ENCODE data around the gene MRPL55. TPM values are rescaled to one million over a fixed set of nuclear protein-coding genes. Genes with fewer than 3 reads are reported as not detected.
A peak's percentile ranks its signal among the peaks of the same experiment; 100 is the strongest.

The MRPL55 gene
- total and polyA plus RNA-seq, 2 of the 13 experiments (the other 11 are each of a cell fraction or from before 2014, with no cell fraction given) = 58.6 to 92.9 TPM

GRCh38 chr1:228118040-228118439 is 8.9 kb upstream of the MRPL55 start:
- Histone ChIP-seq H3K27me3 (ENCODE audit: control insufficient read depth in 1 of 2, insufficient read depth in 2 of 2, low read length in 2 of 2) (no peaks in the 10 kb centered on the region), H3K79me2 (ENCODE audit: insufficient read depth, low read length) (no peaks in the 10 kb centered on the region), H3K4me3 (replicated peaks in 1 of 3; ENCODE audit: insufficient read depth in 1 of 3, low read depth in 2 of 3, low read length in 3 of 3) (no peak overlapping the region), H3K9ac (ENCODE audit: insufficient read depth, low read depth, low read length) (no peak overlapping the region), H3K4me2 (ENCODE audit: low read depth, low read length) (no peak overlapping the region), H3K9me3 (ENCODE audit: low read length) (peaks cover 21% of the 10 kb centered on the region), H3K36me3 (replicated peaks in 1 of 2; ENCODE audit: control insufficient read depth in 1 of 2, insufficient read depth in 2 of 2, low read length in 2 of 2) (no peaks in the 10 kb centered on the region), H3K4me1 (ENCODE audit: insufficient read depth, low read length) (peaks cover 24% of the 10 kb centered on the region), H2AFZ (ENCODE audit: low read length) (no peak overlapping the region), H4K20me1 (ENCODE audit: insufficient read depth, low read length) (no peaks in the 10 kb centered on the region), H3K27ac (ENCODE audit: extremely low read length, insufficient read depth, low read length) (no peak overlapping the region)
- WGBS (ENCODE audit: low lambda C conversion rate) = 54% methylated on average over 2 of the region's 2 CpGs
- TF ChIP-seq ZFP36 (IDR thresholded peaks at IDR 0.05; ENCODE audit: borderline replicate concordance, low read depth, low read length, partially characterized antibody) = peak; percentile 76
- TF ChIP-seq SRSF9 (IDR thresholded peaks at IDR 0.05; ENCODE audit: borderline replicate concordance, insufficient read depth, low read depth, low read length, poor library complexity, severe bottlenecking) = no peak
- no peak for TF ChIP-seq PAXIP1 (CRISPR knock-in tag; conservative IDR thresholded peaks at IDR 0.05)
- no peak for TF ChIP-seq NR2C2 (CRISPR knock-in tag; IDR thresholded peaks at IDR 0.05; ENCODE audit: borderline replicate concordance)
- no TSS peak for BruUV-seq (replicated peaks)
- CTCF ChIA-PET (ENCODE audit: low intra/inter-chr PET ratio, low total read pairs) = no interaction called here
- POLR2A ChIA-PET = no interaction called here
- ATAC-seq = no peak
- DNase-seq (ENCODE audit: low spot score) = no peak
- no peak for FAIRE-seq
- intact Hi-C loops (cut with micrococcal nuclease; ENCODE audit: unreplicated experiment) (no loop called here), in situ Hi-C loops (cut with HindIII; ENCODE audit: extremely low pct_ligation_motif_present, low pct_unique_long_range_greater_than_20kb) (no loop called here)

GRCh38 chr1:228117335-228117734 is 8.2 kb upstream of the MRPL55 start:
- no peak for FAIRE-seq
- H3K79me2 ChIP-seq (ENCODE audit: insufficient read depth, low read length) = no peaks in the 10 kb centered on the region
- H2AFZ ChIP-seq (ENCODE audit: low read length) = no peak overlapping the region
- in situ Hi-C loops (cut with HindIII; ENCODE audit: extremely low pct_ligation_motif_present, low pct_unique_long_range_greater_than_20kb) = no loop called here
- H3K4me2 ChIP-seq (ENCODE audit: low read depth, low read length) = no peak overlapping the region
- no peak for ATAC-seq
- no peak overlapping the region for H3K4me3 ChIP-seq (replicated peaks in 1 of 3; ENCODE audit: insufficient read depth in 1 of 3, low read depth in 2 of 3, low read length in 3 of 3)
- ChIA-PET CTCF (ENCODE audit: low intra/inter-chr PET ratio, low total read pairs) (no interaction called here), POLR2A (no interaction called here)
- H4K20me1 ChIP-seq (ENCODE audit: insufficient read depth, low read length) = no peaks in the 10 kb centered on the region
- TF ChIP-seq MAFK (conservative IDR thresholded peaks at IDR 0.05 in 1 of 2, IDR thresholded peaks at IDR 0.05 in 1 of 2; ENCODE audit: low read length in 2 of 2) (peak; percentile 23 to 63; a peak in 3 of 4 replicates), AFF4 (CRISPR knock-in tag; IDR thresholded peaks at IDR 0.05) (no peak), RFXANK (CRISPR knock-in tag; IDR thresholded peaks at IDR 0.05) (no peak), MZF1 (CRISPR knock-in tag; IDR thresholded peaks at IDR 0.05; ENCODE audit: borderline replicate concordance) (no peak), ZNF782 (CRISPR knock-in tag; IDR thresholded peaks at IDR 0.05; ENCODE audit: borderline replicate concordance) (no peak), MAFF (IDR thresholded peaks at IDR 0.05; ENCODE audit: low read depth, low read length) (peak; percentile 37; the same call in 1 of the 2 replicates), ZNF598 (CRISPR knock-in tag; IDR thresholded peaks at IDR 0.05; ENCODE audit: borderline replicate concordance) (no peak)
- no peak overlapping the region for H3K27ac ChIP-seq (ENCODE audit: extremely low read length, insufficient read depth, low read length)
- H3K36me3 ChIP-seq (replicated peaks in 1 of 2; ENCODE audit: control insufficient read depth in 1 of 2, insufficient read depth in 2 of 2, low read length in 2 of 2) = no peaks in the 10 kb centered on the region
- no peak for DNase-seq (ENCODE audit: low spot score)
- H3K9ac ChIP-seq (ENCODE audit: insufficient read depth, low read depth, low read length) = no peak overlapping the region
- intact Hi-C loops (cut with micrococcal nuclease; ENCODE audit: unreplicated experiment) = no loop called here
- H3K27me3 ChIP-seq (ENCODE audit: control insufficient read depth in 1 of 2, insufficient read depth in 2 of 2, low read length in 2 of 2) = no peaks in the 10 kb centered on the region
- H3K4me1 ChIP-seq (ENCODE audit: insufficient read depth, low read length) = peaks cover 22% of the 10 kb centered on the region
- WGBS (ENCODE audit: low lambda C conversion rate) = 87% methylated on average over 4 of the region's 4 CpGs
- H3K9me3 ChIP-seq (ENCODE audit: low read length) = peaks cover 21% of the 10 kb centered on the region
- BruUV-seq (replicated peaks) = no TSS peak

All from HepG2 (cell line).